ENCODE data around the gene RRP1.
"Not testable (repeated sequence)": the region's sequence is repeated elsewhere in the genome, so short reads cannot be mapped to it uniquely, and the experiment has no call there.

RRP1 gene

GRCh38 chr21:43835050-43835449 is 45.7 kb downstream of the RRP1 start:
- DNase-seq (ENCODE audit: low read depth in 2 of 3, low spot score in 2 of 3): no peak

- DNase-seq (ENCODE audit: low read depth in 2 of 3, low spot score in 2 of 3): no peak
Measured at GRCh38 chr21:43835861-43836260, 46.5 kb downstream of the RRP1 start.

- DNase-seq (ENCODE audit: low read depth in 2 of 3, low spot score in 2 of 3): no peak
Measured at GRCh38 chr21:43836616-43837015, 47.2 kb downstream of the RRP1 start.

GRCh38 chr21:43840259-43840658 is 50.9 kb downstream of the RRP1 start:
- DNase-seq (ENCODE audit: low read depth in 2 of 3, low spot score in 2 of 3): no peak

GRCh38 chr21:43842742-43843141 is 53.4 kb downstream of the RRP1 start:
- DNase-seq (ENCODE audit: low read depth in 2 of 3, low spot score in 2 of 3): no peak

- not testable (repeated sequence) for DNase-seq (ENCODE audit: low read depth in 2 of 3, low spot score in 2 of 3)
Measured at GRCh38 chr21:43844906-43845305, 55.5 kb downstream of the RRP1 start.

GRCh38 chr21:43845386-43845785 is 56.0 kb downstream of the RRP1 start:
- no peak for DNase-seq (ENCODE audit: low read depth in 2 of 3, low spot score in 2 of 3)

- no peak for DNase-seq (ENCODE audit: low read depth in 2 of 3, low spot score in 2 of 3)
Measured at GRCh38 chr21:43846430-43846829, 57.1 kb downstream of the RRP1 start.

- no peak for DNase-seq (ENCODE audit: low read depth in 2 of 3, low spot score in 2 of 3)
Measured at GRCh38 chr21:43847301-43847700, 57.9 kb downstream of the RRP1 start.

GRCh38 chr21:43848771-43849170 is 59.4 kb downstream of the RRP1 start:
- DNase-seq (ENCODE audit: low read depth in 2 of 3, low spot score in 2 of 3): no peak

GRCh38 chr21:43849532-43850299 is 60.3 kb downstream of the RRP1 start:
- no peak for DNase-seq (ENCODE audit: low read depth in 2 of 3, low spot score in 2 of 3)

- no peak for DNase-seq (ENCODE audit: low read depth in 2 of 3, low spot score in 2 of 3)
Measured at GRCh38 chr21:43850728-43851295, 61.4 kb downstream of the RRP1 start.

GRCh38 chr21:43851593-43851992 is 62.2 kb downstream of the RRP1 start:
- DNase-seq (ENCODE audit: low read depth in 2 of 3, low spot score in 2 of 3): no peak

- no peak for DNase-seq (ENCODE audit: low read depth in 2 of 3, low spot score in 2 of 3)
Measured at GRCh38 chr21:43853851-43854772, 64.7 kb downstream of the RRP1 start.

All from activated CD8-positive, alpha-beta memory T cell treated with anti-CD3 and anti-CD28 coated beads for 48 hours (primary cell).